Suprapubic skin (tissue), 4 donors: ENCODE results near the gene AFG1L.

Experiments used
- EP300 ChIP-seq: sonication (generic); formaldehyde crosslinking; IDR thresholded peaks from one replicate; pipeline ENCODE4 v1.6.1; 2017; ENCODE audit warnings: antibody characterized with exemption
- POLR2A ChIP-seq, 2 donors: fragments of 450-650 bp; IDR thresholded peaks; one replicate each; pipeline ENCODE4 v1.6.1; 2017; ENCODE audit warnings: antibody characterized with exemption in 2 of 2, mild to moderate bottlenecking in 2 of 2, moderate library complexity in 2 of 2
- POLR2AphosphoS5 ChIP-seq, 3 donors: sonication (generic); formaldehyde crosslinking; IDR thresholded peaks; one replicate each; pipeline ENCODE4 v1.6.1; 2017; ENCODE audit warnings: antibody characterized with exemption in 3 of 3
- TF ChIP-seq, protein P1 (sequence below), 2 donors: fragments of 200-600 bp in 1 of 2; fragments of 450-650 bp in 1 of 2; sonication (generic) in 1 of 2; IDR thresholded peaks; one replicate each; pipeline ENCODE4 v1.5.1; 2016 to 2019; ENCODE audit warnings: antibody characterized with exemption in 2 of 2, mild to moderate bottlenecking in 1 of 2, moderate library complexity in 1 of 2

DNA sequence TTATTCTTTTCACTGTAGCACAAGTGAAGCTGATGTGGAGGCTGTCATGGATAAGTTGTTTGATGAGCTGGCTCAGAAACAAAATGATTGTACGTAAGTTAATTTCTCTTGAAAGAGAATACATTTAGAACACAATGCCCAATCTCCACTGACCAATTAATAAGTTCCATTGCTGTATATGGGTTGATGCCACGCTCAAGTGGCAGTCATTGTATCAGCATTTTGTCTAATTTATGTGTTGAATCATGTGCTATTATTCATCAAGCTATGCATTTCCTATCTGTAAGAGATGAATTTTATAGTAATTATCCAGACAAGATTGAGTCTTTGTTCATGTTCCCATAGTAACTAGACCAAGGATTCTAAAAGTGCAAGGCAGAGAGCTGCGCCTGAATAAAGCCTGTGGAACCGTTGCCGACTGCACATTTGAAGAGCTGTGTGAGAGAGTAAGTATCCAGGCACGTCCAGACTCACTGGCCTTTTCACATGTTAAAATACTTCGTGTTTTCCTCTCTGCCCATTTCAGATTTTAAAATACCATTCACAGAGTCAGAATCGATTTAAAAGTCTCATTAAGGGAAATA, 182.1 kb downstream of the AFG1L start:
- TF ChIP-seq, protein P1, sequence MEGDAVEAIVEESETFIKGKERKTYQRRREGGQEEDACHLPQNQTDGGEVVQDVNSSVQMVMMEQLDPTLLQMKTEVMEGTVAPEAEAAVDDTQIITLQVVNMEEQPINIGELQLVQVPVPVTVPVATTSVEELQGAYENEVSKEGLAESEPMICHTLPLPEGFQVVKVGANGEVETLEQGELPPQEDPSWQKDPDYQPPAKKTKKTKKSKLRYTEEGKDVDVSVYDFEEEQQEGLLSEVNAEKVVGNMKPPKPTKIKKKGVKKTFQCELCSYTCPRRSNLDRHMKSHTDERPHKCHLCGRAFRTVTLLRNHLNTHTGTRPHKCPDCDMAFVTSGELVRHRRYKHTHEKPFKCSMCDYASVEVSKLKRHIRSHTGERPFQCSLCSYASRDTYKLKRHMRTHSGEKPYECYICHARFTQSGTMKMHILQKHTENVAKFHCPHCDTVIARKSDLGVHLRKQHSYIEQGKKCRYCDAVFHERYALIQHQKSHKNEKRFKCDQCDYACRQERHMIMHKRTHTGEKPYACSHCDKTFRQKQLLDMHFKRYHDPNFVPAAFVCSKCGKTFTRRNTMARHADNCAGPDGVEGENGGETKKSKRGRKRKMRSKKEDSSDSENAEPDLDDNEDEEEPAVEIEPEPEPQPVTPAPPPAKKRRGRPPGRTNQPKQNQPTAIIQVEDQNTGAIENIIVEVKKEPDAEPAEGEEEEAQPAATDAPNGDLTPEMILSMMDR (IDR thresholded peaks at IDR 0.05), result no peak
- TF ChIP-seq POLR2A (IDR thresholded peaks at IDR 0.05) (no peak), POLR2AphosphoS5 (IDR thresholded peaks at IDR 0.05) (no peak), EP300 (no peak)
